ENCODE data around the gene PIK3AP1.
"Not testable (repeated sequence)": the region's sequence is repeated elsewhere in the genome, so short reads cannot be mapped to it uniquely, and the experiment has no call there.

PIK3AP1 gene

DNA sequence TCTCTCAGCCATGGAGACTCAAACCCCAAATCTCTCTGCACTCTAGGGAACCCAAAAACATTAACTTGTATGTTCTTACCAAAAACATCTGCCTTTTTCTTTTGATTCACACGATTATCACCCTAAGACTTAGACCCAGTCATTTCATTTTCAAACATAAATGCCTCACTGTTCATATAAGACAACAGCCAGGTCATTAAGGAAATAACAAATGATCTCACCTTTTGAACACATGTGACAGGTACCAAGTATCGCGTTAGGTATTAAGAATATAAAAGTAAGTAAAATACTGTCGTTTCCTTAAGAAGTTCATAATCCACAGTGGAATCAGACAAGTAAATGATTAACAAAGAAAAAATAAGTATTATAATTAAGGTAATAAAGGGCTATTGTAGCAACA, 142.3 kb downstream of the PIK3AP1 start:
- no peak for DNase-seq (ENCODE audit: low spot score)

- no peak for DNase-seq (ENCODE audit: low spot score)
Observed at GRCh38 chr10:96577069-96577468, 143.2 kb downstream of the PIK3AP1 start.

DNA sequence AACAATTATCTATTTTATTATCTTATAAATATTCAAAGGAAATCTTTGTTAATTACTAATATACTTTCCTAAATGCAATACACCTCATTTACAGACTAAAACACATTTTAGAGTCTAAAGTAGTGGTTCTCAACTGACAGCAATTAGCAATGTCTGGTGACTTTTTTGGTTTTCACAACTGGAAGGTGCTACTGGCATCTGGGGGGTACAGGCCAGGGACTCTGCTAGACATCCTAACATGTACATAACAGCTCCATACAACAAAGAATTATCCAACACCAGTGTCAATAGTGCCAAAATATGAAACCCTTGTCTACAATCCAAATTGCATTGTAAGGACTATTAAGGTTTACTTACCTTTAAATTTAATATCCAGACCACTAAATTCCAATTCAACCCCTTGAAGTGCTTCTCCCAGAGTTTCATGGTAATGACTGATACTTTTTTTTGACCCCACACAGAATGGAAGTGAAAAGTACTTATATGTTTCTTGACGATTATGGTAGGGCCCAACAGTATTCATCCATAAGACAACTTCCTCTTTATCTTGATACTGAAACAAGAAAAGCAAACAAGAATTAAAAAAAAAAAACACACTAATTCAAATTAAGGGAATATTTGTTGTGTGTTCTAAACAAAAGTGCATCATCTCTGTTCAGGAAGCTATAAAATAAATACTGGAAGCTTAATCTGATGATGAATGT, 143.9 kb downstream of the PIK3AP1 start:
- no peak for DNase-seq (ENCODE audit: low spot score)

- DNase-seq (ENCODE audit: low spot score) = not testable (repeated sequence)
Observed at GRCh38 chr10:96574564-96574963, 145.8 kb downstream of the PIK3AP1 start.

DNA sequence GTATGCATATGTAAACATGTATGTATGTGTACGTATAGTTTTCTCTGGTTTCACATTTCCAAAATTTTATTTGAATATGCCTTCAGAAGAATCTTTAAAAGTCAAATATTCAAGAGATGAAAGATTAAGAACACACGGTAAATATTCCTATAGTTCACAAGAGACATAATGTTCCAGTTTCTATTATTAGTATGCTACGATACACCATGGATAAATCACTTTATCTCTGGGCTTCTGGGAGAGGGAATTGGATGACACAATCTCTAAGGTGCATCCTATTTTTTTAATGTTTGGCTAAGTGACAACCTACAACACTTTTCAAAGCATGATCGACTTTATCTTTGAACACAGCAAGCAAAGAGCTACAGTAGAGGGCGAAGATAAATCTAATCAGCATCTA, 147.3 kb downstream of the PIK3AP1 start:
- no peak for DNase-seq (ENCODE audit: low spot score)

DNA sequence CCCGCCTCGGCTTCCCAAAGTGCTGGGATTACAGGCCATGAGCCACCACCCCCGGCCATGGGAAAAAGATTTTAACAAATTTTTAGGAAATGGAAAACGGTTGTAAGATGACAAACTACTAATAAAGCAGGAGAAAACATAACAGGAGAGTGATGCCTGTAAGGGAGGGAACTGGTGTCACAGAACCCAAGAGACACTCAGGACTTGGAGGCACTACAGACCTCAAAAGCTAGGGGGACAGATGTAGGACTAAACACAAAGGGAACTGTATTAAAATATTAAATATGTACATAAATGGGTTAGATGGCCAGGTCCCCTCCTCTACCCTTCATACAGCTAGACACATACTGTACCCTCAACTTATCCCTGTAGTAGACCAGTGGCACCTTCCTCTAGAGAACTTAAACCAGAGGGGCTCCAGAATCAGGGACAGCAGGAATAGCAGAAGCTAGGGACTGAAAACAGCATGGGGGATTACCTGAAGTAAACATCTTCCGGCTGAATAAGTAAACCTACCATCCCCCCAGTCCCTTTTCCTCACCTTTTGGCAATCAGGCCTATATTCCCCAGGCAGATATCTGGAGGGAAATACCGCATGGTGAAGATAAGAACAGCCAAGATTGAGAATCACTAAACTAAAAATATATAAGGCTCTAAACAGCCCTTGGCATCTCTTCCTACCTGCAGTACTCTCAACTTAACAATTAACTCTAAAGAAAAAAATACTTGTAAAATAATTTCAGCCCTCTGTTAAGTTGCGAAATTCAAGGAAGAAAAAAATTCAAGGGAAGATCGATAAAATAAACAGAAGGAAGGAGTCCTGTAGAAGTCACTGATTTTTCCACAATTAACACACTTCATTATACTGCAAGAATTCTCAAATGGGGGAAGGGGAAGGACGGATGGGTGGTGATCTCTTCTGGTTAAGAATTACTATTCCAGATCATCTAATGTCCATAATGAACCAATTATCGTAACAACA, 149.0 kb downstream of the PIK3AP1 start:
- no peak for DNase-seq (ENCODE audit: low spot score)

GRCh38 chr10:96570511-96570910, 149.8 kb downstream of the PIK3AP1 start:
- DNase-seq (ENCODE audit: low spot score) = no peak

DNA sequence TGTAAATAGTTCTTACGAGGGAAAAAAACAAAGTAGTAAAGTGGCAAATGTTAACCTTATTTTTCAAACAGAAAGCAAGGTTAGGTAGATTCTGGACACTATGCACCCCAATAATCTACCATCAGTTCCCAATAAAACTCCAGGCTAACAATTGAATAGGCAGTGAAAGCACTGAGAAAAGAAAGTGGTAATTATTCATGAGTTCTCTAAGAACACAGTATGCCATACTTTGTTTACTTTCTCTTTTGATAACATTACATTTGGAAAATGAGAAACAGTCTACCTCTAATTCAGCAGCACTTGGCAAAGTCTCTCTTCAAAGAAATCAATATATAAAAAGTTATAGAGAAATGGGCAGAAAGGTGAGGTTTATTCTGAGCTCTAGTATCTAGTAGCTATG, 151.9 kb downstream of the PIK3AP1 start:
- no peak for DNase-seq (ENCODE audit: low spot score)

- no peak for DNase-seq (ENCODE audit: low spot score)
Observed at GRCh38 chr10:96565774-96566173, 154.5 kb downstream of the PIK3AP1 start.

DNA sequence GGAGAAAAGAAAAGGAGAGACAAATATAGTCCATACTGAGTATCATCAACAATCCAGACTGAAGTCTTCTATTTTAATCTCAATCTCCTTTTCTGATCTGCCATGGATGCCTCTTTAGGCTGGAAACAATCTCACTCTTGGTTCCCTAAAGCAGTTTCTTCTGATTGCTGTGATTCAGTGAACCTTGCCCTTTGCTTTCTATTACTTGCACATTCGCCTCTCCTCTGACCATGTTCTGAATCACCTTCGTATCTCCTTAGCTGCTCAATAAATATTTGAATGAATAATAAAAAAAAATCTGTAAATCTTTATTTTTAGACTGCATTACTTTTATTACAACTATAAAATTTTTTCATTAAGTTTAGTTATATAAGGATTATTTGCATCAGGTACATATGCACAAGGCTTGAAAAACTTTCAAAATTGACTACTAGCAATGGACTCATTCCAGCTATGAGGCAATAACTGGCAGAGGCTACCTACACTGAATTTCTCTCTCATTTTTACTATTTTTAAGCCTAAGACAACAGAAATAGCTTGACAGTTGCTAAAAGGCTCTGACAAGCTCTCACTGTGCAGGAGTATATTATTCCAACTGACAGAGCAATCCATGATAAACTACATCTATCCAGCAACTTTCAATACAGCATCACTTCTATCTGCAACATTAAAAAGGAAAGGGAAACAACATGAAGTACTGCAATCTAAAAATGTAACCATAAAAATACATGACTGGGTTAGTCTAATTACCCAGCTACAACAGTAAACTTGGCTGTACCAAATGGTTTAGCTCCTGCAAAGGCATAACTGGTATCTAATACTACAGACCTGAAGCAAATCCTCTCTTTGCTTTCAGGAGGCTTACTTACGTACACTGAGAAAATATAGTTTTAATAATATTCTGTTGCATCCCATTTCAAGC, 159.1 kb downstream of the PIK3AP1 start:
- DNase-seq (ENCODE audit: low spot score) = no peak

GRCh38 chr10:96560489-96560888, 159.8 kb downstream of the PIK3AP1 start:
- DNase-seq (ENCODE audit: low spot score) = no peak

DNA sequence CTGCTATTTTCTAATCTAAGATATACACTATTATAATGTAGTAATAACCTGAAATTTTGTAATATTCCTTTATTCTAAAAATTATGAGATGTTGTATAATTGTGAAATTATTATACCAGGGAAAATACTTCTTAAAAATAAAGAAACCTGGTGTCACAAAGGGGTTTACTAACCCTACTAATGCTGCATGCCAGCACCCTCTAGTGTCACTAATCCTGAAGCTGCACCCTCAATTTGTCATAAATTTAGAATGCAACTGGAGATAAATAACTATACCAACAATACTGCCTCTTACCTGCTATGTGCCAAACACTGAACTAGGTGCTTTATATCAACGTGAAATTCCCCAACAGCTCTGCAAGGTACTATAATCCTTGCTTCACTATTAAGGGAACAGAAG, 164.3 kb downstream of the PIK3AP1 start:
- no peak for DNase-seq (ENCODE audit: low spot score)

GRCh38 chr10:96555330-96555729, 165.0 kb downstream of the PIK3AP1 start:
- DNase-seq (ENCODE audit: low spot score) = no peak

- no peak for DNase-seq (ENCODE audit: low spot score)
Observed at GRCh38 chr10:96548589-96548988, 171.7 kb downstream of the PIK3AP1 start.

GRCh38 chr10:96545558-96545957, 174.8 kb downstream of the PIK3AP1 start:
- not testable (repeated sequence) for DNase-seq (ENCODE audit: low spot score)

Data from left forelimb (tissue), 1 donor.